GM19351 (cell line): Measurements from ENCODE around the gene AK5.

Source experiments
- ATAC-seq: cut with Tn5 transposase; IDR thresholded peaks from one replicate; pipeline ENCODE4 v1.9.1; 2021; ENCODE audit warnings: mild to moderate bottlenecking, moderate library complexity; ENCODE audit not compliant: unreplicated experiment

Gene AK5

GRCh38 chr1:77536813-77537212 lies 255.0 kb downstream of the AK5 start:
- ATAC-seq, result no peak

DNA sequence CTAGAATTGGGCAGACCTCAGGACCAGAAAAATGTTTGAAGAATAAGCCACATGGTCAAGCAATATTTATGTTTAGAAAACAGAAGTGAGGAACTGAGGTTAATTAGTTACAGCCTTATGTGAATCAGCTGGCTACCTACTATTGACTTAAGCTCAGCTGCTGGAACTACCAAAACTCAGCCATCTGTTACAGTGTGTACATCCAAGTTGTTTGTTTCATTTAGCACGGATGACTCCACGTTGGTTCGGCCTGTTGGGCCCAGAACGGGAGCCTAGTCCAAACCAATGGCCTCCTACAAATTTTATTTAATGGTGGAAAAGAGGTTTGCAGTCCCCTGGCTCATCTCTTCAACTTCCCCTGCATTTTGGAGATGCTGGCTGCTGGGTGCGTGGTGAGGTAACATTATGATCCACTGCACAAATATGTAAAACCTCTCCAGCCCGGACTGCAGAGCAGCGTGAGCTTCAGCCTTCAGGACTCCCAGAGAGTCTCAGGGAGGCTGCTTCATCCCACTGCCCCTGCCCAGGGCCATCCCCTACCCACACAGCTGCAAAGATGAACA lies 257.2 kb downstream of the AK5 start:
- peak; percentile 50 for ATAC-seq

DNA sequence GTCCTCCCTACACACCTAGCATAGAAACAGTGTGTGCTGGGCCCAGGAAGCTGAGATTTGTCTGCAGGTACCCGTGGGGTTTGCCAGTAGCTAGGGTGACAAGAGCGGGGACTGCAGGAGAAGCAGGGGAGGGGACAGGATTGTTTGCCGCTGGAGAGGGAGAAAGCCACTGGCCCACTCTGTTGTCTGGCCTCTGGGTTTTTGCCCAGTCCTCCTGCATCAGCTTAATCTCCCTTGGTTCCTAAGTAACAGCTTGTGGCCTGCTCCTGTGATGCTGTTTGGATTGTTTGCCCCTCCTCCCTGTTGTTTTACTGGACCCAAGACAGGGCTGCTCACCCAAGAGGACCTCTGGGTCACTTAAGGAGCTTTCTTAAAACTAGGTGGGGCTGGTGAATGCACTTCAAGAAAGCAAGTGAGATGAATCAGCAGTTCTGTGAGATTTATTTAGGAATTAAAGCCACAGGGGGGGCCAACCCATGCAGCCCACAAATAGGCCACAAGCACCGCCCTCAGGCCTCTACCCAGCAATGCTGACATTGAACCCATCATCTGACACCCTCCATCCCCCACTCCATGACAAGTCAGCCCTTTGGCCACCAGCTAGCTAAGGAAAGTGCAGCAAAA lies 257.8 kb downstream of the AK5 start:
- peak; percentile 5 for ATAC-seq

DNA sequence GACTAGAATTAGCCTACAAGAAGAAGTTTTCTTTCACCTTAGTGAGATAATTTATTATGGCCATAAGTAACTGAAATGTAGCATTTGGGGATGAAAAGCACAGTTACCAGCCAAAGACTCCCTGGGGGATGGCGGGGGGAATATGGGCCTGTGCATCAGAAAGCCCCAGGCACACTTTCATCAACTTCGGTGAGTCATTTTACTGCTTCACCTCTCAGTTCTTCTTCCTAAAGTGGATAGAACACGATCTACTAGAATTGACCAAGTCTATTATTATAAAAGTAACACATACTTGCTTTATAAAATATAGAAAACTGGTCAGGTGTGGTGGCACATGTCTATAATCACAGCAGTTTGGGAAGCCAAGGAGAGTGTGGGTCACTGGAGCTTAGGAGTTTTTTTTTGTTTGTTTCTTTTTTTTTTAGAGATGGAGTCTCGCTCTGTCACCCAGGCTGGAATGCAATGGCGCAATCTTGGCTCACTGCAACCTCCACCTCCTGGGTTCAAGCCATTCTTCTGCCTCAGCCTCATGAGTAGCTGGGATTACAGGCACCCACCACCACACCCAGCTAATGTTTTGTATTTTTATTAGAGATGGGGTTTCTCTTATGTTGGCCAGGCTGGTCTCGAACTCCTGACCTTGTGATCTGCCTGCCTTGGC lies 258.8 kb downstream of the AK5 start:
- ATAC-seq, result peak; percentile 51

- ATAC-seq, result peak; percentile 43
Observed at GRCh38 chr1:77541162-77541545, 259.3 kb downstream of the AK5 start.

GRCh38 chr1:77542813-77543420 lies 261.1 kb downstream of the AK5 start:
- no peak for ATAC-seq

DNA sequence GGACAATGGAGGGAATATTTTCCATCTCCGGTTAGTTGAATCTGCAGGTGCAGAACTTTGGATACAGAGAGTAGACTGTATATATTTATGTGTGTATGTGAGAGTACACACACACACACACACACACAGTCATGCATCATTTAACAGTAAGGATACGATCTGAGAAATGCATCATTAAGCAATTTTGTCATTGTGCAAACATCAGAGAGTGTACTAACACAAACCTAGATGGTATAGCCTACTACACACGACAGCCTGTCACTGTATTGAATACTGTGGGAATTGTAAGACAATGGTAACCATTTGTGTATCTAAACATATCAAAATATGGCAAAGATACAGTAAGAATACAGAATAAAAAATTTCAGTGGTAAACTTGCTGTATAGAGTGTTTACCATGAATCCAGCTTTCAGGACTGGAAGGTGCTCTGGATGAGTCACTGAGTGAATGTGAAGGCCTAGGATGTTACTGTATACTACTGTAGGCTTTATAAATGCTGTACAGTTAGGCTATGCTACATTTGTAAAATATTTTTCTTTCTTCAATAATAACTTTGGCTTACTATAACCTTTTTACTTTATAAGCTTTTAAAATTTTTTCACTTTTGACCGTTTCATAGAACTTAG lies 262.1 kb downstream of the AK5 start:
- ATAC-seq, result no peak

DNA sequence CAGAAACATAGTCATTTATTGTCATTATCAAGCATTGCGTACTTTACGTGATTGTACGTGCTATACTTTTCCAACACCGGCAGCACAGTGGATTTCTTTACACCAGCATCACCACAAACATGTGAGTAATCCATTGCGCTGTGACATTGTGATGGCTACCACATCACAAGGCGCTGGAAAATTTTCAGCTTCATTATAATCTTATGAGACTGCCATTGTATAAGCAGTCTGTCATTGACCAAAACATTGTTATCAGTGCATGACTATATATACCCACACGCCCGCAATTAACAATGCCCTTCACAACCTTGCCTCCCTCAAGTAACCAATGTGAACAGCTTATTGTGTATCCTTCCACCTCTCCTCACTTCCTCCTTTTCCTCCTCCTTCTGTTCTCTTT lies 263.0 kb downstream of the AK5 start:
- ATAC-seq, result no peak

GRCh38 chr1:77545970-77546369 lies 264.2 kb downstream of the AK5 start:
- no peak for ATAC-seq

- no peak for ATAC-seq
Observed at GRCh38 chr1:77546890-77547289, 265.1 kb downstream of the AK5 start.

- no peak for ATAC-seq
Observed at GRCh38 chr1:77548285-77548684, 266.5 kb downstream of the AK5 start.

DNA sequence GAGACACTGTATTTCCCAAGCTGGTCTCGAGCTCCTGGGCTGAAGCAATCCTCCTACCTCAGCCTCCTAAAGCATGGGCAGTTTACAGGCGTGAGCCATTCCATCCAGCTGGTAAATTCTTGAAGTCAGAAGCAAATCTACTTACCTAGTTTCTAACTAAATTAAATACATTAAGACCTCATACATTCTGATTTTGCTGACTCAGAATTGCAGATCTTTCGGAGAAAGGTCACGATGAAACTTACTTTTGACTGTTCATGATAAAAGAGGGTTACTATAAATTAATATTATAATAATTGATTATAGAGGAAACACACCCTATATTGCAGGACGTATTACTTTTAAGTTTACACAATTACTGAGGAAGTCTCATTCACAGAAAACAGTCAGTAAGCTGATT lies 268.3 kb downstream of the AK5 start:
- ATAC-seq, result no peak

DNA sequence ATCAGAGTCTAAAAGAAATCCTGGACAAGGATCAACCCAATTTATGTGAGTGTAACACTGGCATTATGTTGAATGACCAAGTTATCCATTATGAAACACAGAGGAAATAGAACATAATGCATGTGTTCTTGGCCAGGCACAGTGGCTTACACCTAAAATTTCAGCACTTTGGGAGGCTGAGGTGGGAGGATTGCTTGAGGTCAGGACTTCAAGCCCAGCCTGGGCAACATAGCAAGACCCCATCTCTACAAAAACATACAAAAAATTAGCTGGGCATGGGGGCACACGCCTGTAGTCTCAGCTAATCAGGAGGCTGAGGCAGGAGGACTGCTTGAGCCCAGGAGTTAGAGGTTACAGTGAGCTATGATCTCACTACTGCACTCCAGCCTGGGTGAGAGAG lies 270.8 kb downstream of the AK5 start:
- ATAC-seq, result no peak

GRCh38 chr1:77553568-77554291 lies 271.9 kb downstream of the AK5 start:
- ATAC-seq, result no peak

DNA sequence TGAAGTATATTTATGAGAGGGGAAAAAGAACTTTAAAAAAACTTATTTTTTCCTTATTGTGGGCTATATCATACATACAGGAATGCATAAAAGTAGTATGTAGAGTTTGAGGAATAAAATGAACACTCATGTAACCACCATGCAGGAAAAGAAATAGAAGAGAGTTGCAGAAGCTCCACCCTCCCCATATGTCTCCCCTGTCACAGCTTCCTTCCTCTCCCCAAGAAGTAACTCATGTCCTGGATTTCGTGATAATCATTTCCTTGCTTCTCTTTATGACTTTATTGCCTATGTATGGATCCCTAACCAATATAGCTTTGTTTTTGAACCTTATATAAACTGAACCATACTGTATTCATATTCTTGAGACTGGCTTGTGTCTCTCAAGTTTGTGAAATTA lies 274.2 kb downstream of the AK5 start:
- ATAC-seq, result no peak

- no peak for ATAC-seq
Observed at GRCh38 chr1:77557053-77557452, 275.2 kb downstream of the AK5 start.

GRCh38 chr1:77558591-77559164 lies 276.9 kb downstream of the AK5 start:
- no peak for ATAC-seq

- ATAC-seq, result no peak
Observed at GRCh38 chr1:77560741-77561140, 278.9 kb downstream of the AK5 start.

DNA sequence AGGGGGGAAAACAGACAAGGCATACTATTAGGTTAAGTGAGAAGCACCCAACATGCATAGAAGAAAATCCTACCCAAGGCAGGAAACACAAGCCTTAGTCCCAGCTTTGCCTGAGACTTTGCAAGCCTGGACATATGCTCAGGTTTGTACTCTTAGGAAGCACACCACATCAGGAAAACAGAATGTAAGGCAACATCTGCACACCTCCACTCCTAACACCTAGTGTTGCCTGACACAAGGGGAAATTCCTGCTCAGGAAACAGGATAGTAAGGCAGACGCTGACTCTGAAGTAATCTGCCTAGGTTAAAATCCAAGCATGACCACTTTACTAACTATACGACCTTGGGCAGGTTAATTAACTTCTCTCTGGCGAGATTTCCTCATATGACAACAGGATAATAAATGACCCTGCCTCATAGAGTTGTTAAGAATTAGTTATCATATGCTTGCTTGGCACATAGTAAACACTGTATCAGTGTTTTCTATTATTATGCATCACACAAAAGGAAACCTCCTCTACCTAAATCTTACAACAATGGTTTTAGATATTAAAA lies 280.9 kb downstream of the AK5 start:
- ATAC-seq, result no peak

DNA sequence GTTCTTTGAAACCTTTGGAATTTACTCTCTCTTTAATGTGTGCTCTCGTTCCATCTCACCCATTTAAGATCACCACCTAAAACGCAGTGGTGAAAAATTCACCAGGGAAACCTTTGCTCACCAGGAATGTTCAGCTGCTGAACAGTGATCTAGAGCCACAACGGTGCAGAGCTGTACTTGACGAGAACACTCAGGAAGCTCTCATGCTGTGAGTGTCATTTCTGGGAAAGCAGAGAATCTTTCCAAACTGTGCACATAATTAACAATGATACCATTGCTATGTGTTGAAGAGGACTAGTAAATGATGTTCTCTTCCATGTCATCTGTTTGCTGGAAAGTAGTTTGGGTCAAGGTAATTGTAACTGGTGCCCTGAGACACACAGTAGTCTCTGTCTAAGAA lies 283.5 kb downstream of the AK5 start:
- ATAC-seq, result no peak
